ENCODE measurements around the gene COQ4. TPM values are rescaled to one million over a fixed set of nuclear protein-coding genes. Genes with fewer than 3 reads are reported as not detected.
A peak's percentile ranks its signal among the peaks of the same experiment; 100 is the strongest.

COQ4 gene
- total RNA-seq, 4 donors from 2014 or later = 90.8 to 117 (median 109) TPM

DNA sequence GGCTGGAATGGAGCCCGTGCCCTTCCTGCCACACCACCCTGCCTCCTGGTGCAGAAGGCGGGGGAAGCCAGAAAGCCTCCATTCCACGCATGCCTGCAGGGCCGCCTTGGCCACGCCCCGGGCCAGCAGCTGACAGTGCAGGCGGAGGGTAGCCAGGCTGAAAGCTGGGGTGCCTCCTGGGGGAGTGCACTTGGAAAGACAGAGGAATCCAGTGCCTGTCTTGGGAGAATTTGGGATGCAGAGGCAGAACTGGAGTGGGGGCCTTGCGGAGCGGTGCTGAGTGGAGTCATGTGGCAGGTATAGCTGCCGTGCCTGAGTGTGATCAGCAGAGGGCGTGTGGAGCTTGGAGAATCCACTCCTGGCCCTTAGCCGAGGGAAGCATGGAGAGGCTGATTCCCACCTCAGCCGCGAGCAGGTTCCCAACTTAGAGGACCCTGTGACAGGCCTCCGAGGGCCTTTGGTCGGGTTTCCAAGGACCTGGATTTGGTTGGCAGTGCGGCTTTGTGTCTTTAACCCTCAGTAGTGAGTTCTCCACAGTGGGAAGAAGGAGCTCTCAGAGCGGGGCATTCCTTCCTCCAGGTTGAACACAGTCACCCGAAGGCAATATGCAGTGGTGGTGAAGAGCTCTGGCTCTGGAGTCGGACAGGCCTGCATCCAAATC lies 39.5 kb downstream of the COQ4 start:
- TF ChIP-seq, protein P1, sequence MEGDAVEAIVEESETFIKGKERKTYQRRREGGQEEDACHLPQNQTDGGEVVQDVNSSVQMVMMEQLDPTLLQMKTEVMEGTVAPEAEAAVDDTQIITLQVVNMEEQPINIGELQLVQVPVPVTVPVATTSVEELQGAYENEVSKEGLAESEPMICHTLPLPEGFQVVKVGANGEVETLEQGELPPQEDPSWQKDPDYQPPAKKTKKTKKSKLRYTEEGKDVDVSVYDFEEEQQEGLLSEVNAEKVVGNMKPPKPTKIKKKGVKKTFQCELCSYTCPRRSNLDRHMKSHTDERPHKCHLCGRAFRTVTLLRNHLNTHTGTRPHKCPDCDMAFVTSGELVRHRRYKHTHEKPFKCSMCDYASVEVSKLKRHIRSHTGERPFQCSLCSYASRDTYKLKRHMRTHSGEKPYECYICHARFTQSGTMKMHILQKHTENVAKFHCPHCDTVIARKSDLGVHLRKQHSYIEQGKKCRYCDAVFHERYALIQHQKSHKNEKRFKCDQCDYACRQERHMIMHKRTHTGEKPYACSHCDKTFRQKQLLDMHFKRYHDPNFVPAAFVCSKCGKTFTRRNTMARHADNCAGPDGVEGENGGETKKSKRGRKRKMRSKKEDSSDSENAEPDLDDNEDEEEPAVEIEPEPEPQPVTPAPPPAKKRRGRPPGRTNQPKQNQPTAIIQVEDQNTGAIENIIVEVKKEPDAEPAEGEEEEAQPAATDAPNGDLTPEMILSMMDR (IDR thresholded peaks at IDR 0.05) = peak; percentile 78 to 91 (median 84)
- TF ChIP-seq EP300 (IDR thresholded peaks at IDR 0.05; ENCODE audit: low read depth) = no peak
- TF ChIP-seq POLR2AphosphoS5 (IDR thresholded peaks at IDR 0.05) = peak in 2 of 3 donors; percentile 52 to 58
- Histone ChIP-seq H3K4me1 (peaks cover 6 to 23% (median 20%) of the 10 kb centered on the region in 4 donors), H3K27ac (peak overlapping the region; percentile 23 to 71 (median 56)), H3K27me3 (no peaks in the 10 kb centered on the region), H3K9me3 (no peaks in the 10 kb centered on the region), H3K4me3 (peak overlapping the region in 3 of 4 donors; percentile 10 to 53 (median 32)), H3K36me3 (no peaks in the 10 kb centered on the region)
- WGBS, 2 donors (ENCODE audit: low coverage in 1 of 2) = 9% methylated on average over 18 of the region's 20 CpGs; no CpG with 5 or more reads in 1 of the 2 donors
- in situ Hi-C loops (cut with MboI; ENCODE audit: low pct_ligation_motif_present in 1 of 4, low pct_unique_long_range_greater_than_20kb in 1 of 4, low sequenced_read_pairs in 3 of 4) (no loop called here), intact Hi-C loops (cut with DNase I; ENCODE audit: low total_unique reads) (no loop called here)
- peak; percentile 84 for DNase-seq

DNA sequence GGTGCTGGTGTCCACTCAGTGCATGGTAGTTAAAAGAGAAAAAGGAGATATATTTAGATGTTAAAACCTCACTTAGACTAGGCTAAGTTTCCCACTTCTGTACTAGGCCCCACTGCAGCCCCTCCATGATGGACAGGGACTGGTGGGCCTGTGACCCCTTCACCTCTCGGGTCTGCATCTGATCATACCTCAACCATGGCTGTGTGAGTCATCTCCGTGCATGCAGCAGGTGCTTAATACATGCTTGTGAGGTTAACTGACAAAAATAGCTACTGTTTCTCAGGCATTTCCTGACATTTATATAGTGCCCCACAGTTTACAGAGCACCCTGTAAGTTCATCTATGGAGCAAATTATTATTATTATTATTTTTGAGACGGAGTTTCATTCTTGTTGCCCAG lies 40.1 kb downstream of the COQ4 start:
- no peaks in the 10 kb centered on the region for H3K36me3 ChIP-seq
- H3K27me3 ChIP-seq = no peaks in the 10 kb centered on the region
- peak overlapping the region in 1 of 4 donors; percentile 71 for H3K27ac ChIP-seq
- WGBS, 2 donors (ENCODE audit: low coverage in 1 of 2) = 74 to 75% methylated on average over 2 to 3 of the region's 3 CpGs
- TF ChIP-seq, protein P1 (IDR thresholded peaks at IDR 0.05) = no peak
- TF ChIP-seq POLR2AphosphoS5 (IDR thresholded peaks at IDR 0.05) (no peak), POLR2A (IDR thresholded peaks at IDR 0.05) (no peak), EP300 (IDR thresholded peaks at IDR 0.05; ENCODE audit: low read depth) (no peak)
- DNase-seq = no peak
- H3K4me1 ChIP-seq = peaks cover 6 to 23% (median 20%) of the 10 kb centered on the region in 4 donors
- intact Hi-C loops (cut with DNase I; ENCODE audit: low total_unique reads) = no loop called here
- no peaks in the 10 kb centered on the region for H3K9me3 ChIP-seq
- in situ Hi-C loops (cut with MboI; ENCODE audit: low pct_ligation_motif_present in 1 of 4, low pct_unique_long_range_greater_than_20kb in 1 of 4, low sequenced_read_pairs in 3 of 4) = no loop called here
- H3K4me3 ChIP-seq = no peak overlapping the region

DNA sequence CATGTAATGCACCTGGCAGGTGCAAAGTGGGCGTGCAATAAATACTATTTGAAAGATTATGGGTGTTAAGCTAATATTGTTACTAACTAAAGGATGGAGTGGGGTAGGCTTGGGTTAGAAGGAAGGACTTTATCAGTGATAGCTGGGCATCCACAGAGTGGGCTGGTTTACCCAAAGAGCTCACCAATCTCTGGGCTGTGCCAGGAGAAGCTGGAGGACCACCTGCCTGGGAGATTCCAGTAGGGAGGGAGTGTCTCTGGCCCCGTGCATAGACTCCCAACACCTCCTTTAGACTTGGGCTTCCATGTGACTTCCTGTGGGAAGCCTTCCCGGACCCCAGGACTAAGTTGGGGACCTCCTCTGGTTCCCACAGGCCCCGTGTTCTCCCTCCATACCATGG lies 42.9 kb downstream of the COQ4 start:
- TF ChIP-seq POLR2AphosphoS5 (IDR thresholded peaks at IDR 0.05) (no peak), POLR2A (IDR thresholded peaks at IDR 0.05) (no peak), EP300 (IDR thresholded peaks at IDR 0.05; ENCODE audit: low read depth) (no peak)
- TF ChIP-seq, protein P1 (IDR thresholded peaks at IDR 0.05) = no peak
- WGBS, 2 donors (ENCODE audit: low coverage in 1 of 2) = 84 to 100% methylated on average over 1 to 4 of the region's 4 CpGs
- Histone ChIP-seq H3K27ac (peak overlapping the region in 1 of 4 donors; percentile 37), H3K9me3 (no peaks in the 10 kb centered on the region), H3K36me3 (no peaks in the 10 kb centered on the region), H3K27me3 (no peaks in the 10 kb centered on the region), H3K4me3 (peak overlapping the region in 1 of 4 donors; percentile 39), H3K4me1 (peaks cover 11 to 30% (median 27%) of the 10 kb centered on the region in 4 donors)
- in situ Hi-C loops (cut with MboI; ENCODE audit: low pct_ligation_motif_present in 1 of 4, low pct_unique_long_range_greater_than_20kb in 1 of 4, low sequenced_read_pairs in 3 of 4) (no loop called here), intact Hi-C loops (cut with DNase I; ENCODE audit: low total_unique reads) (no loop called here)
- no peak for DNase-seq

DNA sequence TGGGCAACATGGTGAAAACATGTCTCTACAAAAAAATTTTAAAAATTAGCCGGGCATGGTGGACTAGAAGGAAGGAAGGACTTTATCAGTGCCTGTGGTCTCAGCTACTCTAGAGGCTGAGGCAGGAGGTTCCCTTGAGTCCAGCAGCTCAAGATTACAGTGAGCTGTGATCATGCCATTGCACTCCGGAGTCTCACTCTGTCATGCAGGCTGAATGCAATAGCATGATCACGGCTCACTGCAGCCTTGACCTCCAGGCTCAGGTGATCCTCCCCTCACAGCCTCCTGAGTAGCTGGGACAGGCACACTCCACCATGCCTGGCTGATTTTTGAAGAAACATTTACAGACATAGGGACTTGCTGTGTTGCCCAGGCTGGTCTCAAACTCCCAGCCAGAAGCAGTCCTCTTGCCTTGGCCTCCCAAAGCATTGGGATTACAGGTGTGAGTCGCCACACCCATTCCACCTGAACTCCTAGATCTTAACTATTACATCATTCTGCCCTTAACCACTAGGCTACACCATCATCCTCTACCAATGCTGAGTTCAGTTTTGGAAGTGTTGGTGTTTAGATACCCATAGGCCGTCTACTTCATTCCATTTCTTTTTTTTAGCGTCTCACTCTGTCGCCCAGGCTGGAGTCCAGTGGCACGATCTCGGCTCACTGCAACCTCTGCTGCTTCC lies 46.5 kb downstream of the COQ4 start:
- H3K4me3 ChIP-seq = no peak overlapping the region
- H3K4me1 ChIP-seq = peaks cover 17 to 40% (median 29%) of the 10 kb centered on the region in 4 donors
- in situ Hi-C loops (cut with MboI; ENCODE audit: low pct_ligation_motif_present in 1 of 4, low pct_unique_long_range_greater_than_20kb in 1 of 4, low sequenced_read_pairs in 3 of 4) (no loop called here), intact Hi-C loops (cut with DNase I; ENCODE audit: low total_unique reads) (no loop called here)
- H3K27ac ChIP-seq = no peak overlapping the region
- no peaks in the 10 kb centered on the region for H3K36me3 ChIP-seq
- TF ChIP-seq POLR2AphosphoS5 (IDR thresholded peaks at IDR 0.05) (no peak), POLR2A (IDR thresholded peaks at IDR 0.05) (no peak), EP300 (IDR thresholded peaks at IDR 0.05; ENCODE audit: low read depth) (no peak)
- TF ChIP-seq, protein P1 (IDR thresholded peaks at IDR 0.05) = no peak
- H3K27me3 ChIP-seq = no peaks in the 10 kb centered on the region
- WGBS, 2 donors (ENCODE audit: low coverage in 1 of 2) = 80 to 93% methylated on average over 2 to 9 of the region's 9 CpGs
- no peak for DNase-seq
- H3K9me3 ChIP-seq = no peaks in the 10 kb centered on the region
